WTC11 (cell line): ENCODE measurements around the gene HOXA10. TPM values are rescaled to one million over a fixed set of nuclear protein-coding genes. Genes with fewer than 3 reads are reported as not detected.

Experiments
- ATAC-seq: fragments of 200-7000 bp; cut with Tn5 transposase; 2 replicates; pipeline ENCODE4 v1.10.0; 2021; ENCODE audit warnings: mild to moderate bottlenecking, moderate library complexity
- CTCF ChIA-PET: fragments of 300-600 bp; sonication (Branson Sonifier 250); formaldehyde crosslinking; loops from one replicate; lab custom pipeline; 2021; ENCODE audit warnings: antibody characterized with exemption; lab: Charles Lee
- POLR2A ChIA-PET: fragments of 350-600 bp; sonication (Branson Sonifier 250); formaldehyde crosslinking; loops from one replicate; lab custom pipeline; 2021; ENCODE audit warnings: antibody characterized with exemption; lab: Charles Lee
- DNase-seq: peaks from one replicate; pipeline ENCODE4 v3.0.0; 2021; ENCODE audit warnings: low spot score
- H3K27ac Mint-ChIP-seq: 2 replicates; pipeline ENCODE4 v1.8.0; 2021; ENCODE audit warnings: mixed read lengths
- H3K27me3 Mint-ChIP-seq: 2 replicates; pipeline ENCODE4 v1.8.0; 2021; ENCODE audit warnings: low read depth, mild to moderate bottlenecking, moderate library complexity, mixed read lengths
- H3K36me3 Mint-ChIP-seq: 2 replicates; pipeline ENCODE4 v1.8.0; 2021; ENCODE audit warnings: mixed read lengths
- H3K4me1 Mint-ChIP-seq: 2 replicates; pipeline ENCODE4 v1.8.0; 2022; ENCODE audit warnings: mixed read lengths
- H3K4me3 Mint-ChIP-seq: 2 replicates; pipeline ENCODE4 v1.8.0; 2021; ENCODE audit warnings: mild to moderate bottlenecking, moderate library complexity, mixed read lengths
- H3K9me3 Mint-ChIP-seq: 2 replicates; pipeline ENCODE4 v1.8.0; 2021; ENCODE audit warnings: mixed read lengths
- ARID4B ChIP-seq: sonication (generic); formaldehyde crosslinking; IDR thresholded peaks from 2 replicates; pipeline ENCODE4 v1.8.0; 2023; ENCODE audit warnings: missing genetic modification reagents, mild to moderate bottlenecking, borderline replicate concordance
- ATF2 ChIP-seq: sonication (generic); formaldehyde crosslinking; IDR thresholded peaks from 2 replicates; pipeline ENCODE4 v1.8.1; 2022; ENCODE audit warnings: low read depth, missing genetic modification reagents, borderline replicate concordance
- ATF6 ChIP-seq: sonication (generic); formaldehyde crosslinking; IDR thresholded peaks from 2 replicates; pipeline ENCODE4 v1.8.1; 2023; ENCODE audit warnings: mild to moderate bottlenecking, missing genetic modification reagents
- CBFB ChIP-seq: sonication (generic); formaldehyde crosslinking; IDR thresholded peaks from 2 replicates; pipeline ENCODE4 v1.8.1; 2022; ENCODE audit warnings: mild to moderate bottlenecking, low read depth, missing genetic modification reagents
- ERG ChIP-seq: fragments of 250-450 bp; sonication (Bioruptor Pico); IDR thresholded peaks from 2 replicates; pipeline ENCODE4 v1.8.0; 2021; ENCODE audit warnings: mild to moderate bottlenecking
- FOXJ3 ChIP-seq: sonication (generic); formaldehyde crosslinking; IDR thresholded peaks from 2 replicates; pipeline ENCODE4 v1.9.0; 2021; ENCODE audit warnings: missing genetic modification reagents, mild to moderate bottlenecking, borderline replicate concordance
- HMGA2 ChIP-seq: fragments of 250-450 bp; sonication (Bioruptor Pico); IDR thresholded peaks from 2 replicates; pipeline ENCODE4 v1.4.0; 2021; ENCODE audit warnings: mild to moderate bottlenecking, moderate library complexity
- IRF1 ChIP-seq: sonication (generic); formaldehyde crosslinking; IDR thresholded peaks from 2 replicates; pipeline ENCODE4 v1.8.0; 2023; ENCODE audit warnings: missing genetic modification reagents
- MXD4 ChIP-seq: fragments of 250-450 bp; sonication (Bioruptor Pico); IDR thresholded peaks from 2 replicates; pipeline ENCODE4 v1.8.0; 2021; ENCODE audit warnings: mild to moderate bottlenecking, moderate library complexity, borderline replicate concordance
- NFYB ChIP-seq: sonication (generic); formaldehyde crosslinking; conservative IDR thresholded peaks from 2 replicates; pipeline ENCODE4 v1.8.0; 2022; ENCODE audit warnings: low read depth, missing genetic modification reagents
- NR2C2 ChIP-seq: sonication (generic); formaldehyde crosslinking; IDR thresholded peaks from 2 replicates; pipeline ENCODE4 v1.8.0; 2022; ENCODE audit warnings: mild to moderate bottlenecking, missing genetic modification reagents
- NR3C1 ChIP-seq: sonication (generic); formaldehyde crosslinking; conservative IDR thresholded peaks from 2 replicates; pipeline ENCODE4 v1.8.1; 2023; ENCODE audit warnings: low read depth, mild to moderate bottlenecking, missing genetic modification reagents
- RORB ChIP-seq: fragments of 250-450 bp; sonication (Bioruptor Pico); IDR thresholded peaks from 2 replicates; pipeline ENCODE4 v1.9.0; 2021; ENCODE audit warnings: mild to moderate bottlenecking
- TCF7 ChIP-seq: sonication (generic); formaldehyde crosslinking; IDR thresholded peaks from 2 replicates; pipeline ENCODE4 v1.8.0; 2022; ENCODE audit warnings: mild to moderate bottlenecking, low read depth, missing genetic modification reagents, moderate library complexity
- USF1 ChIP-seq: sonication (generic); formaldehyde crosslinking; IDR thresholded peaks from 2 replicates; pipeline ENCODE4 v1.8.0; 2022; ENCODE audit warnings: mild to moderate bottlenecking, missing genetic modification reagents
- USF2 ChIP-seq: sonication (generic); formaldehyde crosslinking; IDR thresholded peaks from 2 replicates; pipeline ENCODE4 v1.8.1; 2023; ENCODE audit warnings: mild to moderate bottlenecking, missing genetic modification reagents, moderate library complexity
- ZNF396 ChIP-seq: fragments of 250-450 bp; sonication (Bioruptor Pico); IDR thresholded peaks from 2 replicates; pipeline ENCODE4 v1.8.0; 2021; ENCODE audit warnings: mild to moderate bottlenecking, moderate library complexity, borderline replicate concordance
- total RNA-seq: library from RNA; stranded (reverse); gene quantifications from 3 replicates; pipeline ENCODE4 v1.2.3, GENCODE V29; 2021

HOXA10 gene
- total RNA-seq, 1 experiment from 2014 or later, result 0.07 TPM

- Mint-ChIP-seq H3K36me3 (0 out of 2 replicates have a peak, but pooled peaks cover 3% of the 10 kb centered on the region), H3K27me3 (peaks cover 100% of the 10 kb centered on the region), H3K27ac (no peak overlapping the region), H3K4me3 (no peak overlapping the region), H3K4me1 (peaks cover 41% of the 10 kb centered on the region), H3K9me3 (no peaks in the 10 kb centered on the region)
- no peak for DNase-seq
- TF ChIP-seq USF1 (CRISPR knock-in tag) (no peak), NR3C1 (no peak), ERG (CRISPR knock-in tag) (no peak), USF2 (no peak), MXD4 (CRISPR knock-in tag) (no peak), CBFB (CRISPR knock-in tag) (no peak), TCF7 (CRISPR knock-in tag) (no peak), RORB (no peak)
- no peak for ATAC-seq
- POLR2A ChIA-PET, result no interaction called here
- CTCF ChIA-PET, result interaction anchor here (1.7 kb wide), 1 partner anchor 14 kb away, joined by 5 read pairs; no protein-coding TSS in a partner anchor
Measured at GRCh38 chr7:27182285-27182841, 8.2 kb upstream of the HOXA10 start.

- CTCF ChIA-PET, result no interaction called here
- Mint-ChIP-seq H3K4me3 (no peak overlapping the region), H3K27me3 (peaks cover 100% of the 10 kb centered on the region), H3K36me3 (0 out of 2 replicates have a peak, but pooled peaks cover 3% of the 10 kb centered on the region)
- no peak for ATAC-seq
- TF ChIP-seq ARID4B (CRISPR knock-in tag) (no peak), IRF1 (CRISPR knock-in tag) (no peak), FOXJ3 (no peak), NR2C2 (no peak), ATF2 (CRISPR knock-in tag) (no peak), NFYB (no peak), ATF6 (CRISPR knock-in tag) (no peak), ZNF396 (CRISPR knock-in tag) (no peak), MXD4 (CRISPR knock-in tag) (no peak), HMGA2 (CRISPR knock-in tag) (no peak)
- TF ChIP-seq, all 79 proteins: peak for 0
- Mint-ChIP-seq H3K9me3 (no peaks in the 10 kb centered on the region), H3K4me1 (peaks cover 37% of the 10 kb centered on the region), H3K27ac (no peak overlapping the region)
- DNase-seq, result no peak
- POLR2A ChIA-PET, result no interaction called here
Measured at GRCh38 chr7:27181795-27182275, 7.7 kb upstream of the HOXA10 start.
